Osteoblast (primary cell): ENCODE results near the gene MOB2. TPM values are rescaled to one million over a fixed set of nuclear protein-coding genes. Genes with fewer than 3 reads are reported as not detected.

Source experiments
- DNase-seq: peaks from one replicate; pipeline ENCODE4 v3.0.0; 2011; ENCODE audit warnings: low spot score, mixed read lengths; ENCODE audit not compliant: insufficient read length; ENCODE audit errors: missing footprints
- H2AFZ ChIP-seq: 2 replicates; pipeline ENCODE4 v1.6.0; 2011; ENCODE audit warnings: mild to moderate bottlenecking, low read length
- H3K27ac ChIP-seq: 2 replicates; pipeline ENCODE4 v1.5.1; 2011; ENCODE audit warnings: mild to moderate bottlenecking, low read depth, low read length, moderate library complexity
- H3K27me3 ChIP-seq: 2 replicates; pipeline ENCODE4 v1.6.0; 2012; ENCODE audit warnings: mild to moderate bottlenecking, control low read depth, inconsistent platforms, low read length, moderate library complexity; ENCODE audit not compliant: insufficient read depth
- H3K36me3 ChIP-seq: 2 replicates; pipeline ENCODE4 v1.5.1; 2011; ENCODE audit warnings: mild to moderate bottlenecking, low read length, control low read depth, moderate library complexity; ENCODE audit not compliant: insufficient read depth
- H3K4me1 ChIP-seq: 2 replicates; pipeline ENCODE4 v1.5.1; 2011; ENCODE audit warnings: mild to moderate bottlenecking, low read length, control low read depth, moderate library complexity; ENCODE audit not compliant: insufficient read depth
- H3K4me2 ChIP-seq: 2 replicates; pipeline ENCODE4 v1.6.0; 2011; ENCODE audit warnings: mild to moderate bottlenecking, low read length; ENCODE audit not compliant: insufficient read depth
- H3K4me3 ChIP-seq: fragments of 200-600 bp; sonication (generic); 3 replicates; pipeline ENCODE4 v1.5.1; 2012; ENCODE audit warnings: mild to moderate bottlenecking, low read length, inconsistent platforms; ENCODE audit not compliant: insufficient read depth
- H3K79me2 ChIP-seq: 2 replicates; pipeline ENCODE4 v1.6.0; 2012; ENCODE audit warnings: mild to moderate bottlenecking, low read length, control low read depth, inconsistent platforms; ENCODE audit not compliant: insufficient read depth
- H3K9me3 ChIP-seq: 2 replicates; pipeline ENCODE4 v1.5.1; 2011; ENCODE audit warnings: low read depth, low read length, control low read depth
- H4K20me1 ChIP-seq: 2 replicates; pipeline ENCODE4 v1.6.0; 2012; ENCODE audit warnings: mild to moderate bottlenecking, low read length, control low read depth; ENCODE audit not compliant: insufficient read depth
- total RNA-seq: library from RNA; depleted of rRNA; stranded (reverse); fragments of >200 nt; gene quantifications from 2 replicates; pipeline ENCODE4 v1.2.3, GENCODE V29; 2012
- TF ChIP-seq, protein P1 (sequence below): IDR thresholded peaks from 2 replicates; pipeline ENCODE4 v1.5.1; 2011; ENCODE audit warnings: mild to moderate bottlenecking, low read depth, low read length, moderate library complexity; ENCODE audit errors: extremely low read depth

MOB2 gene
- total RNA-seq, 1 donor: 28.2 TPM

DNA sequence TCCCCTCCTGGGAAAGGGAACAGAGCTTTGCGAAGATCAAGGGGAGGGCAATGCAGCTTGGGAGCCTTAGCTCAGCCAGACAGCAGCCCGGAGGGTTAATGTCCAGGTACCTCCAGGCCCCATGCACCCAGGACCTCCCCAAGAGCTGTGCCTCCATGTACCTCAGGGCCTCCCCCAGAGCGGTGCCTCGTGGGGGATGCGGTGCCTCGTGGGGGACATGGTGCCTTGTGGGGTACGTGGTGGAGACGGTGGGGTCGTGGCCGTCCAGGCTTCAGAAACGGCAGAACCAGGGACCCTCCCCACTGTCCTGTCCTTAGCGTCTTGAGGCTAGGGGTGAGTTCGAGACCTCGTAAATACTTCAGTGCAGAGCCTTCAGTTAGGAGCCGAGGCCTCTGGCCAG is 63.6 kb downstream of the MOB2 start:
- H3K36me3 ChIP-seq: no peaks in the 10 kb centered on the region
- no peak overlapping the region for H2AFZ ChIP-seq
- H3K9me3 ChIP-seq: no peaks in the 10 kb centered on the region
- H3K27me3 ChIP-seq: no peaks in the 10 kb centered on the region
- TF ChIP-seq, protein P1, sequence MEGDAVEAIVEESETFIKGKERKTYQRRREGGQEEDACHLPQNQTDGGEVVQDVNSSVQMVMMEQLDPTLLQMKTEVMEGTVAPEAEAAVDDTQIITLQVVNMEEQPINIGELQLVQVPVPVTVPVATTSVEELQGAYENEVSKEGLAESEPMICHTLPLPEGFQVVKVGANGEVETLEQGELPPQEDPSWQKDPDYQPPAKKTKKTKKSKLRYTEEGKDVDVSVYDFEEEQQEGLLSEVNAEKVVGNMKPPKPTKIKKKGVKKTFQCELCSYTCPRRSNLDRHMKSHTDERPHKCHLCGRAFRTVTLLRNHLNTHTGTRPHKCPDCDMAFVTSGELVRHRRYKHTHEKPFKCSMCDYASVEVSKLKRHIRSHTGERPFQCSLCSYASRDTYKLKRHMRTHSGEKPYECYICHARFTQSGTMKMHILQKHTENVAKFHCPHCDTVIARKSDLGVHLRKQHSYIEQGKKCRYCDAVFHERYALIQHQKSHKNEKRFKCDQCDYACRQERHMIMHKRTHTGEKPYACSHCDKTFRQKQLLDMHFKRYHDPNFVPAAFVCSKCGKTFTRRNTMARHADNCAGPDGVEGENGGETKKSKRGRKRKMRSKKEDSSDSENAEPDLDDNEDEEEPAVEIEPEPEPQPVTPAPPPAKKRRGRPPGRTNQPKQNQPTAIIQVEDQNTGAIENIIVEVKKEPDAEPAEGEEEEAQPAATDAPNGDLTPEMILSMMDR: no peak
- no peak for DNase-seq
- no peaks in the 10 kb centered on the region for H3K4me1 ChIP-seq
- no peak overlapping the region for H3K4me3 ChIP-seq
- H3K4me2 ChIP-seq: no peak overlapping the region
- H3K27ac ChIP-seq: no peak overlapping the region
- H3K79me2 ChIP-seq: no peaks in the 10 kb centered on the region
- no peaks in the 10 kb centered on the region for H4K20me1 ChIP-seq

DNA sequence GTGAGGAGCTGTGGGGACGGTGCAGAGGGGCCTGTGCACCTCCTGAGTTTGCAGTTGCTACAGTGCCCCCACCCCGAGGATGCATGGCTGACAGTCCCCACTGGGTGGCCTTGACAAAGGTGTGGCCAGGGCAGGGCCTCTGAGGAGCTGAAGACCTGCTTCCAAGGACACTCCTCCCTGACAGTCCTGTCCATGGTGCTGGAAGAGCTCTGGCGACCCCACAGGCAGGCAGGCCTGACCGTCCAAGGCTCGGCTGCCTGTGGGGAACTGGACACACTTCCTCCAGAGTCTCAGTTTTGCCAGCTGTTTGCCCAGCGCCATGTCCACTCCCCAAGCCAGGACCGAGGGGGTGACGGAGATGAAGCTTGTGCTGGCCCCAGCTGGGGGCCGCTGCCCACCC is 64.1 kb downstream of the MOB2 start:
- DNase-seq: no peak

DNA sequence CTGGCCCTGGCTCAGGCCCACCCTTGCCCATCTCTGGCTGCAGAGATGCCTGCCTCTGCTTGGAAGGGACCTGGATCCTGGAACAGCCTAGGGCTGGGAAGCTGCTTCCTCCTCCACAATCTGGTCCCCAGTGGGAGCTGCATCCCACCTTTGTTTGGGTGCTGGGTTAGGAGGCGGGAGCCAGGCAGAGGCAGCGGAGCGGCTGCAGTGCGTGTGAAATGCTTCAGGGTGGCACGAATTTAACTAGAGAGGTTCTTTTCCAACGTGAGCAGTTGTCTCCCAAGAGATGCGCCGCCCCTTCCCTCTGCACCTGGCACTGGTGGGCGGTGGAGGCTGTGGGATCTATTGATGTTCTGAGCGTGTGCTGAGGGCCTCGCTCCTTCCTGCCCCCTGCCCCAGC is 65.3 kb downstream of the MOB2 start:
- H3K4me2 ChIP-seq: no peak overlapping the region
- TF ChIP-seq, protein P1: no peak
- H3K9me3 ChIP-seq: peaks cover 4% of the 10 kb centered on the region
- no peaks in the 10 kb centered on the region for H3K79me2 ChIP-seq
- H3K27me3 ChIP-seq: no peaks in the 10 kb centered on the region
- no peaks in the 10 kb centered on the region for H4K20me1 ChIP-seq
- H2AFZ ChIP-seq: no peak overlapping the region
- no peaks in the 10 kb centered on the region for H3K36me3 ChIP-seq
- no peak overlapping the region for H3K4me3 ChIP-seq
- H3K27ac ChIP-seq: no peak overlapping the region
- no peak for DNase-seq
- no peaks in the 10 kb centered on the region for H3K4me1 ChIP-seq

More for the DNA sequence above, 64.1 kb downstream of the MOB2 start:
- H3K79me2 ChIP-seq: no peaks in the 10 kb centered on the region
- no peak overlapping the region for H3K4me2 ChIP-seq
- H3K27ac ChIP-seq: no peak overlapping the region
- no peaks in the 10 kb centered on the region for H3K4me1 ChIP-seq
- H3K27me3 ChIP-seq: no peaks in the 10 kb centered on the region
- no peaks in the 10 kb centered on the region for H3K9me3 ChIP-seq
- no peak overlapping the region for H3K4me3 ChIP-seq
- H3K36me3 ChIP-seq: no peaks in the 10 kb centered on the region
- TF ChIP-seq, protein P1: no peak
- no peak overlapping the region for H2AFZ ChIP-seq
- no peaks in the 10 kb centered on the region for H4K20me1 ChIP-seq

DNA sequence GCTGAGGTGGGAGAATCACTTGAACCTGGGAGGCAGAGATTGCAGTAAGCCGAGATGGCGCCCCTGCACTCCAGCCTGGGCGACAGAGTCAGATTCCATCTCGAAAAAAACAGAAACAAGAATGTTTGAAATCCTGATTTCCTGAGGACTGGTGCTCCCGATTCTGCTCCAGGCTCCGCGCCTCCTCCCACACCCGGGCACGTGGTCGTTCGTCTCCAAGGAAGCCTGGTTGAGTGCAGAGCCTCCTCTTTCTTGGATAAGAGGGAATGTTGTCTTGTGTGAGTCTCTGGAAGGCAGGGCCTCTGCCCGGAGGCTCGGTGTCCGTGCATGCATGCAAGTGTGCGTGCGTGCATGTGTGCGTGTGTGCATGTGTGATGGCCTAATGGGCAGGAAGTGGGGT is 66.8 kb downstream of the MOB2 start:
- Histone ChIP-seq H3K9me3 (peaks cover 4% of the 10 kb centered on the region), H4K20me1 (no peaks in the 10 kb centered on the region), H3K4me3 (no peak overlapping the region), H3K36me3 (no peaks in the 10 kb centered on the region), H3K79me2 (no peaks in the 10 kb centered on the region), H3K4me1 (no peaks in the 10 kb centered on the region), H3K4me2 (no peak overlapping the region), H3K27me3 (no peaks in the 10 kb centered on the region), H3K27ac (no peak overlapping the region), H2AFZ (no peak overlapping the region)
- DNase-seq: no peak
- TF ChIP-seq, protein P1: no peak

Other genes starting within 250 kb of the MOB2 start
- 30.8 and 35.9 TPM in 2 replicates for gene TOLLIP, start 177.1 kb downstream of the MOB2 start, total RNA-seq
- 0.36 TPM in 1 of 2 replicates, not detected in the other for gene BRSK2, start 96.8 kb downstream of the MOB2 start, total RNA-seq
- under 0.01 TPM in 2 replicates for gene DUSP8, start 85.5 kb upstream of the MOB2 start, total RNA-seq
- gene KRTAP5-1, start 98.5 kb upstream of the MOB2 start, total RNA-seq: not detected in 2 replicates
- not detected in 2 replicates for gene KRTAP5-2, start 111.5 kb upstream of the MOB2 start, total RNA-seq
- gene KRTAP5-3, start 121.7 kb upstream of the MOB2 start, total RNA-seq: not detected in 2 replicates
- gene KRTAP5-4, start 135.4 kb upstream of the MOB2 start, total RNA-seq: not detected in 2 replicates
- gene KRTAP5-5, start 143.0 kb upstream of the MOB2 start, total RNA-seq: not detected in 2 replicates
- not detected in 2 replicates for gene KRTAP5-6, start 210.4 kb upstream of the MOB2 start, total RNA-seq